Right atrium auricular region (tissue), 2 donors: ENCODE data around the gene GPC6. TPM values are rescaled to one million over a fixed set of nuclear protein-coding genes. Genes with fewer than 3 reads are reported as not detected.

ENCODE experiments used
- DNase-seq: peaks from one replicate; pipeline ENCODE4 v3.0.0-alpha.2; 2019; ENCODE audit warnings: low spot score
- H3K27ac ChIP-seq, 2 donors: fragments of 200-600 bp; sonication (generic); 1 replicate in 1 of 2; 2 replicates in 1 of 2; pipeline ENCODE4 v1.5.1; 2016 to 2019
- H3K27me3 ChIP-seq, 2 donors: fragments of 200-600 bp; sonication (generic); one replicate each; pipeline versions ENCODE4 v1.5.1 to v1.6.0; 2017 to 2019
- H3K36me3 ChIP-seq: fragments of 200-600 bp; sonication (generic); one replicate; pipeline ENCODE4 v1.5.1; 2016
- H3K4me1 ChIP-seq, 2 donors: fragments of 200-600 bp; sonication (generic); one replicate each; pipeline versions ENCODE4 v1.5.1 to v1.6.0; 2017 to 2019
- H3K4me3 ChIP-seq, 2 donors: fragments of 200-600 bp; sonication (generic); 1 replicate in 1 of 2; 2 replicates in 1 of 2; pipeline ENCODE4 v1.5.1; 2017 to 2019; ENCODE audit warnings: mild to moderate bottlenecking in 1 of 2, moderate library complexity in 1 of 2
- H3K9me3 ChIP-seq, 2 donors: fragments of 200-600 bp; sonication (generic); one replicate each; pipeline ENCODE4 v1.5.1; 2019
- total RNA-seq, 2 donors: library from RNA; depleted of rRNA; stranded (reverse); fragments of >200 nt; gene quantifications; one replicate each; pipeline ENCODE4 v1.1.0, GENCODE V29; 2016
- TF ChIP-seq, protein P1 (sequence below), 2 donors: fragments of 200-600 bp; sonication (generic); IDR thresholded peaks; one replicate each; pipeline ENCODE4 v1.5.1; 2019; ENCODE audit warnings: antibody characterized with exemption in 2 of 2

Gene GPC6
- total RNA-seq, 2 donors from 2014 or later, result 1.3 to 3.8 TPM

DNA sequence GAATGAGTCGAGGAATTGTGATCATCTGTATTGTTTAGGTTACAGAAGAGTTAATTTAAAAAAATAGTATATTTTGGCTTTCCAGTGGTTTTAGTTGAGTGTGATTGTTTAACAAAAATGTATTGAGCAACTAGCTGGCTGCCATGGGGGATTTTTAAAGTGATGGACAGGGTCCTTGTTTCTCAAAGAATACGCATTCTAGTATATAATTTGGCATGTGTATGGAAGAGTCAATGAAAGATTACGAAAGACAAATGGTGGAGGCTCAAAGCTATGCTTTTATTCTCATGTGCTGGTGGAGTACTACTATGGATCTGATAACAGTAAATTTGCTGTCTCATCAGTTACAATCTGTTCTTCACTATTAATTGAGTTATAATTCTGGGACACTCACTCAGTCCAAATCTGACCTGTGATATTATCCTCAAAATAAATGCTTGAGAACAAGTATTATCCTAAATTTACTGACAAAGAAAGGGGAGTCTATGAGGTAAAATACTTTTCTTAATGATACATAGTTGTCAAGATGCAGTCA, 240.0 kb downstream of the GPC6 start:
- Histone ChIP-seq H3K4me3 (no peak overlapping the region), H3K9me3 (no peaks in the 10 kb centered on the region), H3K27ac (no peak overlapping the region), H3K36me3 (no peaks in the 10 kb centered on the region), H3K4me1 (no peaks in the 10 kb centered on the region), H3K27me3 (no peaks in the 10 kb centered on the region)
- TF ChIP-seq, protein P1, sequence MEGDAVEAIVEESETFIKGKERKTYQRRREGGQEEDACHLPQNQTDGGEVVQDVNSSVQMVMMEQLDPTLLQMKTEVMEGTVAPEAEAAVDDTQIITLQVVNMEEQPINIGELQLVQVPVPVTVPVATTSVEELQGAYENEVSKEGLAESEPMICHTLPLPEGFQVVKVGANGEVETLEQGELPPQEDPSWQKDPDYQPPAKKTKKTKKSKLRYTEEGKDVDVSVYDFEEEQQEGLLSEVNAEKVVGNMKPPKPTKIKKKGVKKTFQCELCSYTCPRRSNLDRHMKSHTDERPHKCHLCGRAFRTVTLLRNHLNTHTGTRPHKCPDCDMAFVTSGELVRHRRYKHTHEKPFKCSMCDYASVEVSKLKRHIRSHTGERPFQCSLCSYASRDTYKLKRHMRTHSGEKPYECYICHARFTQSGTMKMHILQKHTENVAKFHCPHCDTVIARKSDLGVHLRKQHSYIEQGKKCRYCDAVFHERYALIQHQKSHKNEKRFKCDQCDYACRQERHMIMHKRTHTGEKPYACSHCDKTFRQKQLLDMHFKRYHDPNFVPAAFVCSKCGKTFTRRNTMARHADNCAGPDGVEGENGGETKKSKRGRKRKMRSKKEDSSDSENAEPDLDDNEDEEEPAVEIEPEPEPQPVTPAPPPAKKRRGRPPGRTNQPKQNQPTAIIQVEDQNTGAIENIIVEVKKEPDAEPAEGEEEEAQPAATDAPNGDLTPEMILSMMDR (IDR thresholded peaks at IDR 0.05), result no peak
- DNase-seq, result no peak

- Histone ChIP-seq H3K4me1 (no peaks in the 10 kb centered on the region), H3K36me3 (no peaks in the 10 kb centered on the region), H3K9me3 (no peaks in the 10 kb centered on the region), H3K4me3 (no peak overlapping the region), H3K27me3 (no peaks in the 10 kb centered on the region), H3K27ac (no peak overlapping the region)
- DNase-seq, result no peak
- TF ChIP-seq, protein P1 (IDR thresholded peaks at IDR 0.05), result no peak
These were observed 240.6 kb downstream of the GPC6 start for GRCh38 chr13:93467175-93467574.

- no peak for DNase-seq
- no peaks in the 10 kb centered on the region for H3K9me3 ChIP-seq
- H3K27ac ChIP-seq, result no peak overlapping the region
- H3K4me1 ChIP-seq, result no peaks in the 10 kb centered on the region
- H3K27me3 ChIP-seq, result no peaks in the 10 kb centered on the region
- H3K4me3 ChIP-seq, result no peak overlapping the region
- TF ChIP-seq, protein P1 (IDR thresholded peaks at IDR 0.05), result no peak
- H3K36me3 ChIP-seq, result no peaks in the 10 kb centered on the region
These were observed 241.8 kb downstream of the GPC6 start for GRCh38 chr13:93468433-93468832.

- no peak for DNase-seq
- H3K4me3 ChIP-seq, result no peak overlapping the region
- H3K27me3 ChIP-seq, result no peaks in the 10 kb centered on the region
These were observed 245.7 kb downstream of the GPC6 start for GRCh38 chr13:93472296-93472695.

GRCh38 chr13:93472814-93473296, 246.2 kb downstream of the GPC6 start:
- Histone ChIP-seq H3K36me3 (no peaks in the 10 kb centered on the region), H3K4me3 (no peak overlapping the region), H3K9me3 (no peaks in the 10 kb centered on the region), H3K27me3 (no peaks in the 10 kb centered on the region), H3K27ac (no peak overlapping the region), H3K4me1 (no peaks in the 10 kb centered on the region)
- TF ChIP-seq, protein P1 (IDR thresholded peaks at IDR 0.05), result no peak
- no peak for DNase-seq

More at GRCh38 chr13:93472296-93472695, 245.7 kb downstream of the GPC6 start:
- TF ChIP-seq, protein P1 (IDR thresholded peaks at IDR 0.05), result no peak
- no peaks in the 10 kb centered on the region for H3K4me1 ChIP-seq
- H3K27ac ChIP-seq, result no peak overlapping the region
- no peaks in the 10 kb centered on the region for H3K36me3 ChIP-seq
- no peaks in the 10 kb centered on the region for H3K9me3 ChIP-seq
